Breast epithelium (tissue), 4 donors: ENCODE results near the gene JCAD. TPM values are rescaled to one million over a fixed set of nuclear protein-coding genes. Genes with fewer than 3 reads are reported as not detected.
A peak's percentile ranks its signal among the peaks of the same experiment; 100 is the strongest.
"Not testable (repeated sequence)": the region's sequence is repeated elsewhere in the genome, so short reads cannot be mapped to it uniquely, and the experiment has no call there.

Experiments
- DNase-seq, 2 donors: peaks; one replicate each; pipeline ENCODE4 v3.0.0-alpha.2; 2019; ENCODE audit warnings: low spot score in 2 of 2
- H3K27ac ChIP-seq, 2 donors: fragments of 200-600 bp; sonication (generic) in 1 of 2; one replicate each; pipeline ENCODE4 v1.5.1; 2016 to 2019; ENCODE audit warnings: mild to moderate bottlenecking in 1 of 2
- H3K27me3 ChIP-seq, 2 donors: fragments of 200-600 bp; sonication (generic) in 1 of 2; one replicate each; pipeline versions ENCODE4 v1.5.1 to v1.6.0; 2017 to 2019; ENCODE audit warnings: control low read depth in 1 of 2, mild to moderate bottlenecking in 1 of 2
- H3K36me3 ChIP-seq: fragments of 200-600 bp; one replicate; pipeline ENCODE4 v1.5.1; 2019
- H3K4me1 ChIP-seq, 2 donors: fragments of 200-600 bp; sonication (generic); one replicate each; pipeline ENCODE4 v1.5.1; 2016 to 2019; ENCODE audit warnings: control low read depth in 1 of 2
- H3K4me3 ChIP-seq, 3 donors: fragments of 200-600 bp; sonication (generic); 1 replicate in 2 of 3; 2 replicates in 1 of 3; pipeline ENCODE4 v1.5.1; 2016 to 2019; ENCODE audit warnings: mild to moderate bottlenecking in 3 of 3, moderate library complexity in 2 of 3
- H3K9me3 ChIP-seq, 2 donors: fragments of 200-600 bp; sonication (generic) in 1 of 2; one replicate each; pipeline ENCODE4 v1.5.1; 2016 to 2019; ENCODE audit warnings: control low read depth in 1 of 2
- CTCF ChIP-seq, 3 donors: fragments of 450-650 bp; IDR thresholded peaks; one replicate each; pipeline ENCODE4 v1.5.1; 2016 to 2017; ENCODE audit warnings: antibody characterized with exemption in 3 of 3, mild to moderate bottlenecking in 3 of 3, moderate library complexity in 3 of 3
- POLR2A ChIP-seq: fragments of 450-650 bp; IDR thresholded peaks from one replicate; pipeline ENCODE4 v1.6.1; 2016; ENCODE audit warnings: antibody characterized with exemption, mild to moderate bottlenecking, moderate library complexity
- POLR2AphosphoS5 ChIP-seq, 3 donors: sonication (generic); formaldehyde crosslinking; IDR thresholded peaks; one replicate each; pipeline ENCODE4 v1.6.1; 2017; ENCODE audit warnings: antibody characterized with exemption in 3 of 3
- intact Hi-C: fragments of 100-400 bp; cut with DNase I; formaldehyde crosslinking; loops from one replicate; pipeline ENCODE4 v1.15.1; 2023; ENCODE audit warnings: low total_unique reads
- total RNA-seq, 3 donors: library from RNA; depleted of rRNA; stranded (reverse); fragments of >200 nt; gene quantifications; one replicate each; pipeline ENCODE4 v1.1.0, GENCODE V29; 2016

JCAD gene
- total RNA-seq, 3 donors from 2014 or later, result 11.1 to 69.3 (median 16.1) TPM

- Histone ChIP-seq H3K9me3 (no peaks in the 10 kb centered on the region), H3K27ac (peak overlapping the region in 1 of 2 donors; percentile 44), H3K4me3 (no peak overlapping the region), H3K36me3 (no peaks in the 10 kb centered on the region), H3K27me3 (no peaks in the 10 kb centered on the region), H3K4me1 (no peaks in the 10 kb centered on the region)
- no peak for DNase-seq
- TF ChIP-seq POLR2AphosphoS5 (IDR thresholded peaks at IDR 0.05) (no peak), POLR2A (no peak)
- intact Hi-C loops, result loop anchor here (2.0 kb wide), 1 partner anchor 74 kb away; no protein-coding TSS in a partner anchor
Measured at GRCh38 chr10:30028738-30029030, 30.7 kb downstream of the JCAD start.

GRCh38 chr10:30028006-30028737, 31.2 kb downstream of the JCAD start:
- Histone ChIP-seq H3K36me3 (no peaks in the 10 kb centered on the region), H3K4me1 (no peaks in the 10 kb centered on the region), H3K4me3 (no peak overlapping the region), H3K9me3 (no peaks in the 10 kb centered on the region), H3K27ac (peak overlapping the region in 1 of 2 donors; percentile 44), H3K27me3 (no peaks in the 10 kb centered on the region)
- no peak for TF ChIP-seq CTCF (IDR thresholded peaks at IDR 0.05)
- no peak for TF ChIP-seq POLR2A
- TF ChIP-seq POLR2AphosphoS5 (IDR thresholded peaks at IDR 0.05), result no peak
- intact Hi-C loops, result loop anchor here (2.0 kb wide), 1 partner anchor 73 kb away; no protein-coding TSS in a partner anchor
- no peak for DNase-seq

- Histone ChIP-seq H3K27me3 (no peaks in the 10 kb centered on the region), H3K36me3 (no peaks in the 10 kb centered on the region), H3K9me3 (no peaks in the 10 kb centered on the region), H3K4me1 (no peaks in the 10 kb centered on the region), H3K4me3 (peak overlapping the region in 2 of 3 donors; percentile 24 to 56), H3K27ac (peak overlapping the region in 1 of 2 donors; percentile 20)
- no peak for TF ChIP-seq POLR2AphosphoS5 (IDR thresholded peaks at IDR 0.05)
- TF ChIP-seq CTCF (IDR thresholded peaks at IDR 0.05), result peak; percentile 18 to 55 (median 39)
- peak; percentile 66 to 68 for DNase-seq
- intact Hi-C loops, result loop anchor here (2.0 kb wide), 1 partner anchor 73 kb away; no protein-coding TSS in a partner anchor
Measured at GRCh38 chr10:30027057-30028005, 32.1 kb downstream of the JCAD start.

- no peak for TF ChIP-seq POLR2A
- no peak for TF ChIP-seq CTCF (IDR thresholded peaks at IDR 0.05)
- no peak for TF ChIP-seq POLR2AphosphoS5 (IDR thresholded peaks at IDR 0.05)
- intact Hi-C loops, result loop anchor here (1.0 kb wide), 2 partner anchors 21 to 26 kb away; no protein-coding TSS in a partner anchor
- Histone ChIP-seq H3K36me3 (no peaks in the 10 kb centered on the region), H3K4me3 (peak overlapping the region in 2 of 3 donors; percentile 24 to 56), H3K9me3 (no peaks in the 10 kb centered on the region), H3K27ac (no peak overlapping the region), H3K4me1 (no peaks in the 10 kb centered on the region), H3K27me3 (no peaks in the 10 kb centered on the region)
- DNase-seq, result no peak
Measured at GRCh38 chr10:30026578-30026977, 32.8 kb downstream of the JCAD start.

- no peaks in the 10 kb centered on the region for H3K9me3 ChIP-seq
- no peaks in the 10 kb centered on the region for H3K27me3 ChIP-seq
- no peaks in the 10 kb centered on the region for H3K4me1 ChIP-seq
- TF ChIP-seq POLR2A, result no peak
- no peak for TF ChIP-seq CTCF (IDR thresholded peaks at IDR 0.05)
- TF ChIP-seq POLR2AphosphoS5 (IDR thresholded peaks at IDR 0.05), result no peak
- intact Hi-C loops, result loop anchor here (1.0 kb wide), 2 partner anchors 21 to 26 kb away; no protein-coding TSS in a partner anchor
- no peak for DNase-seq
- no peaks in the 10 kb centered on the region for H3K36me3 ChIP-seq
- H3K4me3 ChIP-seq, result no peak overlapping the region
- no peak overlapping the region for H3K27ac ChIP-seq
Measured at GRCh38 chr10:30026080-30026479, 33.3 kb downstream of the JCAD start.

GRCh38 chr10:30025428-30025827, 34.0 kb downstream of the JCAD start:
- DNase-seq, H3K36me3 ChIP-seq, H3K4me3 ChIP-seq, H3K9me3 ChIP-seq, H3K4me1 ChIP-seq, H3K27ac ChIP-seq, intact Hi-C loops, H3K27me3 ChIP-seq: not testable (repeated sequence)
